Activated T-helper 1 cell treated with anti-CD3 and anti-CD28 coated beads, Interleukin-2, amount 50 U/mL, for 16 hours (primary cell): ENCODE measurements around the gene GPATCH1.
A peak's percentile ranks its signal among the peaks of the same experiment; 100 is the strongest.
"Not testable (repeated sequence)": the region's sequence is repeated elsewhere in the genome, so short reads cannot be mapped to it uniquely, and the experiment has no call there.

Experiments used
- DNase-seq, 2 donors: peaks; one replicate each; pipeline ENCODE4 v3.0.0-alpha.2; 2020; ENCODE audit warnings: low read depth in 1 of 2, low spot score in 1 of 2

GPATCH1 gene

DNA sequence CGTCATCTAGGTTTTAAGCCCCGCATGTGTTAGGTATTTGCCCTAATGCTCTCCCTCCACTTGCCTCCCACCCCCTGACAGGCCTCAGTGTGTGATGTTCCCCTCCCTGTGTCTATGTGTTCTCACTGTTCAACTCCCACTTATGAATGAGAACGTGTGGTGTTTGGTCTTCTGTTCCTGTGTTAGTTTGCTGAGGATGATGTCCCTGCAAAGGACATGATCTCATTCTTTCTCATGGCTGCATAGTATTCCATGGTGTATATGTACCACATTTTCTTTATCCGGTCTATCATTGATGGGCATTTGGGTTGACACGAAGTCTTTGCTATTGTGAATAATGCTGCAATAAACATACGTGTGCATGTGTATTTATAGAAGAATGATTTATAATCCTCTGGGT, 73.3 kb downstream of the GPATCH1 start:
- DNase-seq: not testable (repeated sequence)

DNA sequence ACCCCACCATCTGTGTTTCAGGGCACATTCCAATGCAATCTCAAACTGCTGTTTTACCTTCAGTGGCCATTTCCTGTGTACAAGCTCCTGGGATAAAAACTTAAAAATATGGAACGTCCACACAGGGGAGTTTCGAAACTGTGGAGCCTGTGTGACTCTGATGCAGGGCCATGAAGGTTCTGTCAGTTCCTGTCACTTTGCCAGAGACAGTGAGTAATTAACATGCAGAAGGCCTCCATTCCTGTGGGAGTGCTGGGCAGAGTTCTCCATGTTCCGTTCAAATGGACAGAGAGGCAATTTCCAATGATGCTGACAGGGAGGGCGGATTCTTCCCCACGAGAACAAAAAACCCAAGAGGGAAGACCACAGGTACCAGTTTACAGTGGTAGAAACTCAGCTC, 75.4 kb downstream of the GPATCH1 start:
- no peak for DNase-seq

DNA sequence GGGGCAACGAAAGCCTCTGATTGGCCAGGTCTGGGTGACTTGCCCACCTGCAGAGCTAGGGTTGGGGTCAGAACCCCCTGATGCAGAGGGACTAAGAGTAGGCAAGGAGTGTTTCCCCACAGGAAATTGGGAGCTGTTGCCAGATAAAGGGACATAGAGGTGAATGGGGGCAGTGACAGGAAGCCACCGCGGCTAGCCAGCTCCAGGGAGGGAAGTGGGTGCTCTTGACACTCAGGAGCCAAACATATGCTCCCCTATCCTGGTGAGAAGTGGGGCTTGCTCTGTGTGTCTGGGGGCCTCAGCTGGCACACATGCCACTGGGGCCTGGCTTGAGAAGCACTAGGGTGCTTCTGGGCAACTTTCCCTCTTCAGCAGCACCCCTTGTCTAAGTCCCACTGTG, 76.9 kb downstream of the GPATCH1 start:
- DNase-seq: no peak

GRCh38 chr19:33158365-33158764, 77.4 kb downstream of the GPATCH1 start:
- DNase-seq: no peak

DNA sequence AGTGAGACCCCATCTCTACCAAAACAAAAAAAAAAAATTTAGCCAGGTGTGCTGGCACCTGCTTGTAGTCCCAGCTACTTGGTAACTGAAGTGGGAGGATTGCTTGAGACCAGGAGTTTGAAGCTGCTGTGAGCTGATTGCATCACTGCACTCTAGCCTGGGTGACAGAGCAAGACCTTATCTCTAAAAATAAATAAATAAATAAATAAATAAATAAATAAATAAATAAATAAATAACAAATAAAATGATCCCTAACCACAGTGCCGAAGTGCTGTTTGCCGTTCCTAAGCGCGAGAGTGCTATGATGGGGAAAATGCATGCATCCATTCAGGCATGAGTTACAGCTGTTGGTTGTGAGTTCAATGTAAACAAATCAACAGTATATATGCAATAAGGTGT, 78.2 kb downstream of the GPATCH1 start:
- no peak for DNase-seq

GRCh38 chr19:33159893-33160292, 78.9 kb downstream of the GPATCH1 start:
- DNase-seq: no peak

GRCh38 chr19:33161201-33161600, 80.2 kb downstream of the GPATCH1 start:
- no peak for DNase-seq

DNA sequence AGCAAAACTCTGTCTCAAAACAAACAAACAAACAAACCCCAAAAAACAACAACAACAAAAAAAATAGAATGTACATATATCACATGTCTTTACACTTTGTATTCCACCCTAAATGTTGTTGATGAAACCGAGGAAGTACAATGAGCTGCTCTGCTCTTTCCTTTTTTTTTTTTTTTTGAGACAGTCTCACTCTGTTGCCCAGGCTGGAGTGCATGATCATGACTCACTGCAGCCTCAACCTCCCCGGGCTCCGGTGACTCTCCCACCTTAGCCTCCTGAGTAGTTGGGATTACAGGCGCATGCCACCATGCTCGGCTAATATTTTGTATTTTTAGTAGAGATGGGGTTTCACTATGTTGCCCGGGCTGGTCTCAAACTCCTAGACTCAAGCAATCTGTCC, 82.5 kb downstream of the GPATCH1 start:
- DNase-seq: no peak

- not testable (repeated sequence) for DNase-seq
These were observed 85.1 kb downstream of the GPATCH1 start for GRCh38 chr19:33166037-33166436.

DNA sequence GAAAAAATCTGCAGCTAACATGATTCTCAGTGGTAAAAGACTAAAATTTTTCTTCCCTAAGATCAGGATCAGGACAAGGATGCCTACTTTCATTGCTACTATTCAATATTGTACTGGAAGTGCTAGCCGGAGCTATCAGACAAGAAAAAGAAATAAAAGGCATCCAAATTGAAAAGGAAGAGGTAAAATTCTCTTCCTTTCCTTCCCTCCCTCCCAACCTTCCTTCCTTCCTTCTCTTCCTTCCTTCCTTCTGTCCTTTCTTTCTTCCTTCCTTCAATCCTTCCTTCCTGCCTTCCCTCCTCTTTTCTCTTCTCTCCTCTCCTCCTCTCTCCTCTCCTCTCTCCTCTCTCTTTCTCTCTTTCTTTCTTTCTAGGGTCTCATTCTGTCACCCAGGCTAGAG, 86.5 kb downstream of the GPATCH1 start:
- DNase-seq: no peak

DNA sequence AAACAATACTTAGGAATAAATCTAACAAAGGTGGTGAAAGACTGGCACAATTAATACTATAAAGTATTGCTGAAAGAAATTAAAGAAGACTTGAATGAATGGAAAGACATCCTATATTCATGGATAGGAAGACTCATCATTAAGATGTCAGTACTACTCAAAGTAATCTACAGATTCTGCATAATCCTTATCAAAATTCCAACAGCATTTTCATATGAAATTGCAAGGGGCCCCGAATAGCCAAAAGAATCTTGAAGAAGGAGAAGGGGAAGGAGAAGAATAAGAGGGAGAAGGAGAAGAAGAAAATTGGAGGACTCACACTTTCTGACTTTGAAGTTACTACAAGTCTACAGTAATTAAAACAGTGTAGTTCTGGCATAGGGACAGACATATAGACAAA, 87.5 kb downstream of the GPATCH1 start:
- no peak for DNase-seq

GRCh38 chr19:33171222-33171795, 90.3 kb downstream of the GPATCH1 start:
- no peak for DNase-seq

DNA sequence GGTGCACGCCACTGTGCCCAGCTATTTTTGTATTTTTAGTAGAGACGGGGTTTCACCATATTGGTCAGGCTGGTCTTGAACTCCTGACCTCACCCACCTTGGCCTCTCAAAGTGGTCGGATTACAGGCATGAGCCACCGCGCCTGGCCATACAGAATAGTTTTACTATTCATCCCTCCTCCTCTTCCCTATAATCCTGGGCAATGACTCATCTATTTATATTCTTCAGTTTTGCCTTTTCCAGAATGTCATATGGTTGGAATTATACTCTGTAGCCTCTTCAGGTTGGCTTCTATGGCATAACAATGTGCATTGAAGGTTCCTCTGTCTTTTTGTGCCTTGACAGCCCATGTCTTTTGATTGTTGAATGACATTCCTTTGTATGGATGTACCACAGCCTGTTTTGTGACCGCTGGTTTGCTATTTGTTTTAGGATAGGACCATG, 91.0 kb downstream of the GPATCH1 start:
- DNase-seq: no peak

GRCh38 chr19:33174186-33174585, 93.2 kb downstream of the GPATCH1 start:
- no peak for DNase-seq

DNA sequence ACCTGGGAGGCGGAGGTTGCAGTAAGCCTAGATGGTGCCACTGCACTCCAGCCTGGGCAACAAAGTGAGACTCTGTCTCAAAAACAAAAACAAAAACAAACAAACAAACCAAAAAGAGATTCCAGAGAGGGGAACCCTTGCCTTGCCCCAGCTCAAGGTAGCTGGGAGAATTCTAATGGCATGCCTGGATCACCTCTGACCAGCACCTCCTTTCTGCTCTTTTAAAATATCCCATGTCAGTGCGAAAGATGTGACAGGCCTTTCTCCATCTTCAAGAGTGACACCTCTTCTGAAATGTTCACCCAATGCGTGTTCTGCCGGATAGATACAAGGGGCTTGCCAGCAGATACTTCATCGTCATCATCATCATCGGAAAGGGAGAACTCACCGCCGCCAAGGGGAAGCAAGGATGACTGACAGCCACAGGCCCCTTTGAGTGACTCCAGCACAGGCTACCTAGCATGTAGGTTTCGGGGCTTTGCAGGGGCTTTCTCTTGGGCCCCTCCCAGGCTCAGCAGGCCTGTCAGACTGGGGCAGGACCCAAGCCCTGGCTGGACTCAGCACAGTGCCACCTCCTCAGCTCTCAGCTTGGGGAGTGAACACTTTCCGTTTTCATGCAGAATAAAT, 94.3 kb downstream of the GPATCH1 start:
- DNase-seq: no peak

- peak in 1 of 2 donors; percentile 6 for DNase-seq
These were observed 95.1 kb downstream of the GPATCH1 start for GRCh38 chr19:33175886-33176669.

DNA sequence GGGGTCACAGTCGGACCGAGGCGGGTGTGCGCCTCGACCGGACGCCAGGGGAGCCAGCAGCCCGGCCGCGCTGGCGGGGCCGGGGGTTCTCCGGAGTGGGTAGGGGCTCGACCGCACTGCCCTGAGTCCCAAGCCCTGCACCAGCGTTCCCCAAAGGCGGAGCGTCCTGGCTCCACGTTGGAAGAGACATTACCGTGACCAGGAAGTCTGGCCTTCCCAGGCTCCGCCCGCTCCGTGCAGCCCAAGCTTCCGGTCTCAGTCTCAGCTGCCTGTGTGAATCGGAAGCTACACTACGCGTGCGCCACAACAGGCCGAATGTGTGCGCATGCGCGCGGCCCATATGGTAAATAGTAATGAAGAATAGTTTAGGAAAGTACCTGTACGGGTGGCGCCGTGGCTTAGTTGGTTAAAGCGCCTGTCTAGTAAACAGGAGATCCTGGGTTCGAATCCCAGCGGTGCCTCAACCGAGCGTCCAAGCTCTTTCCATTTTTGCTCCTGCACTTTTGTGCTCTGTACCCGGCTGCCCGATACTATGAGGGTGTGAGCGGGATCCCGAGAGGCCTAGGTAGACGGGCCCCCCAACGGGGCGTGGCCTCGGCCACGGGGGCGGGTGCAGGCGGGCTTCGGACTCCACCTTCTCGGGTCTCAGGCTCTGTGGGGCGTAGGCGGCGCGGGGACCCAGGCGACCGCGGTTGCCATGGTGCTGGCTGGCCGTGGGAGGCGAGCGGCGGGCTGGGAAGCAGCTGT, 95.9 kb downstream of the GPATCH1 start:
- DNase-seq: peak; percentile 92 to 93

- peak in 1 of 2 donors; percentile 63 for DNase-seq
These were observed 96.5 kb downstream of the GPATCH1 start for GRCh38 chr19:33177417-33177979.
